Endometrium (tissue), 2 donors: ENCODE measurements around the gene GNA12.
"Not testable (repeated sequence)": the region's sequence is repeated elsewhere in the genome, so short reads cannot be mapped to it uniquely, and the experiment has no call there.

ENCODE experiments used
- FAIRE-seq: peaks from 2 replicates; lab custom pipeline; 2012; peaks lifted over from hg19 to GRCh38; lab: Jason Lieb, UNC
- donor health status: control.
- donor health status: control.

The GNA12 gene

GRCh38 chr7:2691011-2691707, 152.9 kb downstream of the GNA12 start:
- no peak for FAIRE-seq

GRCh38 chr7:2689951-2690705, 154.0 kb downstream of the GNA12 start:
- no peak for FAIRE-seq

DNA sequence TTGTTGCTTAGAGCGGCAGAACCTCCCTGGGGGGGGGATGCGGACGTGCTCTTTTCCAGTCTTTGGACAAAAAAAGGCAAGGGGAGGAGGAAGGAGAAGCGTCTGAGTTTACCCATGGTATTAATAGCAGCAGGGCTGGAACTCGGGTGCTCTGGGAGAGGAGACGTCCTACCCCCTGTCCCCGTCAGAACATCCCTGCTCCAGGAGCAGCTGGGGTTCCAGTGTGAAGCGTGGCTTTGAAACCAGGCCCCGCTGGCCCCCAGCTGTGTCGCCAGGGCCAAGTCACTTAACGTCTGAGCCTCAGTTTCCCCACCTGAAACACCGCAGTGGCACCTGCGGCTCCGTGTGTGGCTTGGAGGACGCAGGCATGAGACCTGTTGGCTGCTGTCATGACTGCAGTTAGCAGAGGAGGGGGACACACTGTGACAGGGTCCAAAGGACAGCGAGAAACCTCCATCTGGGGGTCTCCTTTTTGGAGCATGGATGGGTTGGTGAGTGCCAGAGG, 154.7 kb downstream of the GNA12 start:
- no peak for FAIRE-seq

- FAIRE-seq: no peak
Measured at GRCh38 chr7:2688409-2689342, 155.4 kb downstream of the GNA12 start.

GRCh38 chr7:2687881-2688318, 156.2 kb downstream of the GNA12 start, which contains the start of gene AMZ1:
TSS of gene AMZ1 (plus strand) at chr7:2688202. CDS start at chr7:2700452, 12,250 bp downstream.
- FAIRE-seq: no peak

DNA sequence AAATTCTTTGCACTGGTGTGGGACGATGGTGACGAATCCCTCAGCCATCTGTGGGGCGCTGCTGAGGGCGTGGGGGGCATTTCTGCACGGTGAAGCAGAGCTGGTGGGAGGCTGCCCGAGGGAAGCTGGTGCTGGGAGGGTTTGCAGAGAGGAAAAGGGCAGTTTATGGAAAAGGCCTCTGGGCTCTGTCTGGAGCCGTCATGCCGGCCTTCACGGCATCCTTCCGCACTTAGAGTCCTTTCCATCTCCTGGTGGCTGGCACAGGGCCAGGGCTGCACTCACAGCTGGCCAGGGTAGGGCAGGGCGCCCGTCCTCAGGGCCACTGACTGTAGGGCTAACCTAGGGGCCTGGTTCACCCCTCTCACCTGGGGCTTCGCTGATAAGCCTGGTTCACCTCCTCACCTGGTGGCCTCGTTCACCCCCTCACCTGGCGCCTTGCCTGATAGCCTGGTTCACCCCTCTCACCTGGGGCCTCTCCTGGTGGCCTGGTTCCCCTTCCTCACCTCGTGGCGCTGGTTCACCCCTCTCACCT, 156.7 kb downstream of the GNA12 start:
- no peak for FAIRE-seq

GRCh38 chr7:2686101-2686500, 158.0 kb downstream of the GNA12 start:
- no peak for FAIRE-seq

- no peak for FAIRE-seq
Measured at GRCh38 chr7:2684501-2684900, 159.6 kb downstream of the GNA12 start.

- FAIRE-seq: no peak
Measured at GRCh38 chr7:2681929-2682799, 161.9 kb downstream of the GNA12 start.

DNA sequence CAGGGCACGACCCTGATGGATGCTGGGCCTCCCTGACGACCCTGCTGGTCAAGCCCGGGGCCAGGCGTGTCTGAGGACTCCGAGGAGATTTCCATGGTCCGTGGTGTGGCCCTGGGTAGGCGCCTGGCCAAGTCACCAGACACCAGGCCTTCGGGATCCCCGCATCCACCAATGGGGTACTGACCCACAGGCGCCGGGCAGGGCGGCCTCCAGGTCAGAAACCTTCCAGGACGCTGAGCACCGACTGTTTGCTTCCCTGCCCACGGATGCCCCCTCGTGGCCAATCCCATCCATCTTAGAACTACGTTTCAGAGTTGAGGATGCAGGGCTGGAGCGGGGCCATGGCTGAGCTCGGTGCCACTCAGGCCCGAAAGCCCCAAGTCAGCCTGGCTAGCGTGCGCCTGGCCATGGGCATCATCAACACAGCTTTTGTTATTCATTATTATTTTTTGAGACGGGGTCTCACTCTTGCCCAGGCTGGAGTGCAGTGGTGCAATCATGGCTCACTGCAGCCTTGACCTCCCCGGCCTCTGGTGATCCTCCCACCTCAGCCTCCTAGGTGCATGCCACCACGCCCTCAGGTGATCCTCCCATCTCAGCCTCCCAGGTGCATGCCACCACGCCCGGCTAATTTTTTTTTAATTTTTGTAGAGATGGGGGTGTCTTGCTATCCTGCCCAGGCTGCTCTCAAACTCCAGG, 163.2 kb downstream of the GNA12 start:
- no peak for FAIRE-seq

GRCh38 chr7:2680256-2680655, 163.9 kb downstream of the GNA12 start:
- FAIRE-seq: no peak

DNA sequence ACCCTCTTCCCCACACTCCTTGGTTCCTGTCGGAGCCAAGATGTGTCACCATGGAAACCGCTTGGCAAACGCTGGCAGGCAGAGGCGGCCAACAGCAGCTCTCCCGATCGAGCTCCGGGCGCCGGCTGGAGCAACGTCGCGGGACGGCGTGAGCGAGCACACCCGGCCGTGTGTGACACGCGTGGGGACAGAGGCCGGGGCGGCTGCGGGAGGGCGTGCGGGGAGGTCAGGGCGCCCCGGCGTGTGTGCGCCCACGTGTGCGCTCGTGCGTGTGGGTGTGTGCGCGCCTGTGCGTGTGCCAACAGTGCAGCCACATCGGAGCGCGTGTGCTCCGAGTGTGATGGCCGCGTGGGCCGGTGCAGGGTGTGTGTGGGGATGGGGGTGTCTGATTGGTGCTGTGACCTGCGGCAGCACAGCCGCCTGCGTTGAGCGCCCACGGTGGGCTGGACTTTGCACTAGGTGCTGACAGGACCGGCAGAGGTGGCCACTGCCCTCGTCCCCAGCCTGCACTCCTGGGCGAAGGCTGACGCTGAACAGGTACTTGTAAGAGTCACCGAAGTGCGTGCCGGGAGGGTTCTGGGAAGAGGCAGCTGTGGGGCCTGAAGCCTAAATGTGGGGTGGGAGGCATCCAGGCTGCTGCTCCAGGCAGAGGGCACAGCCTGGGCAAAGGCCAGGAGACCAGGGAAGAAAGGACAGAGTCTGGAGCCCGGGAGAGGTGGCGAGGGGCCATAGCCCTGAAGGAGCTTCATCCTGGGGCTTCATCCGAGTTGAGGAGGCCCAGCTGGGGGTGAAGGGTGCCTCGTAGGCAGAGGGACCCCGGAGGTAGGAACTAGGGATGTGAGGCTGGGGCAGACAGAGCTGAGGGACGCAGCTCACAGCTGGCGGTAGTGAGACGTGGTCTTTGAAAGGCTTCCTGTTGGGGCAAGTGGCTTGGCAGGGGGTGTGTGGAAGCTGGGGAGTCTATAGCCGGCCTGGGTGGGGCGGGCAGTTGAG, 164.7 kb downstream of the GNA12 start:
- not testable (repeated sequence) for FAIRE-seq

DNA sequence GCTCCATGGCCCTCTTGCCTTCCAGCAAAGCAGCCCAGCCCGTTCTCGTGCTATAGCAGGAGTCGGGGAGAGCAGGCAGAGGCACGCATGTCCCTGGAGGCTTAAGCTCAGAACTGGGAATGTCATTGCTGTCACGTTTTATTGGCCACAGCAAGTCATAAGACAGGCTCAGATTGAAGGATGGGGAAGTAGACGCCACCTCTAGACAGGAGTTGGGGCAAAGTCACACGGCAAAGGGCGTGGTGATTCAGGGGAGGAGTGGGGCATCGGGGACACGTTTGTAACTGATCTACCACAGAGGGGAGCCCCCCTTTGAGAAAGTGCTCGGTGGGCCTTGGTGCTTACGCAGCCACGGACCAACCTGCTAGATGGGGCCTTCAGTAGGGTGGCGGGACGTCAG, 165.7 kb downstream of the GNA12 start:
- FAIRE-seq: not testable (repeated sequence)
